GM18499 (cell line): Measurements from ENCODE around the gene SRRD.
"Not testable (repeated sequence)": the region's sequence is repeated elsewhere in the genome, so short reads cannot be mapped to it uniquely, and the experiment has no call there.

ENCODE experiments used
- ATAC-seq: cut with Tn5 transposase; IDR thresholded peaks from one replicate; pipeline ENCODE4 v1.9.1; 2021; ENCODE audit warnings: moderate number of reproducible peaks; ENCODE audit not compliant: insufficient read depth, unreplicated experiment

The SRRD gene

DNA sequence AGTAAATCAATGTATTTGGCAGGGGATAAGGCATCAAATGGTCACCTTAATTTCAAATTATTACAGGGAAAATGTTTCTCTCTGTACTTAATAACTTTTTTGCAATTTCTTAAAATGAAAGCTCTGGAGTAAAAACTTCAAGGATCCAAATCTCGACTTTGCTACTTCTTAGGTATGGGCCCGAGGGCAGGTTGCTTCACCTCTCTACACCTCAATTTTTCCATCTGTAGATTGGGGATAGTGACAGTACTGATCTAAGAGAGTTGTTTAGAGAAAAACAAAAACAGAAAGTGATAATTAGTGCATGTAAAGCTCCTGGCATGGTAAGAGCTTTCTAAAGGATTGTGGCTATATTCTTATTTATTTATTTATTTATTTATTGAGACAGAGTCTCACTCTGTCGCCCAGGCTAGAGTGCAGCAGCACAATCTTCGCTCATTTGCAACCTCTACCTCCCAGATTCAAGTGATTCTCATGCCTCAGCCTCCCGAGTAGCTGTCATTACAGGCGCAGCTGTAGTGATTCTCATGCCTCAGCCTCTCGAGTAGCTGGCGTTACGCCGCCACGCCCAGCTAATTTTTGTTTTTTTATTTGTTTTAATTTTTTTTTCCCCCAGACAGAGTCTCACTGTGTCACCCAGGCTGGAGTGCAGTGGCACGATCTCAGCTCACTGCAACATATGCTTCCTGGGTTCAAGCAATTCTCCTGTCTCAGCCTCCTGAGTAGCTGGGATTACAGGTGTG lies 30.9 kb downstream of the SRRD start:
- ATAC-seq, result no peak

DNA sequence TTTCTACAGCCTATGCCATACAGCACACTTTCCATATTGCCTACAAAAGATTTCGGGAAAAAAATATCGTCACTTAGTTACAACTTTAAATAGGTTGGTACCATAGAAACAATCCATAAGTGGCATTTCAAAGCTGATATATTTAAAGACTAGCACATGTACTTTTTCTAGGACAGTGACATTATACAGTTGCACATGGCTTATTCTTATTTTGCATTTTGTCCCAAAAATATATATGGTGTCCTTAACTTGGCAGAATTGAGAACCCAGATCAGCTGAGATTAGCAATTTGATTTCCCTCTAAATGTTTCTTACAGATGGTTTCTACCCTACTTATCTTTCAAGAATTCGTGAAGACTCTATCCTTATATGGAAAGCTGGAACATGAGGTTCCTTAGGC lies 32.3 kb downstream of the SRRD start:
- ATAC-seq, result no peak

GRCh38 chr22:26516503-26516902 lies 32.8 kb downstream of the SRRD start:
- no peak for ATAC-seq

- no peak for ATAC-seq
Measured at GRCh38 chr22:26517429-26517828, 33.8 kb downstream of the SRRD start.

DNA sequence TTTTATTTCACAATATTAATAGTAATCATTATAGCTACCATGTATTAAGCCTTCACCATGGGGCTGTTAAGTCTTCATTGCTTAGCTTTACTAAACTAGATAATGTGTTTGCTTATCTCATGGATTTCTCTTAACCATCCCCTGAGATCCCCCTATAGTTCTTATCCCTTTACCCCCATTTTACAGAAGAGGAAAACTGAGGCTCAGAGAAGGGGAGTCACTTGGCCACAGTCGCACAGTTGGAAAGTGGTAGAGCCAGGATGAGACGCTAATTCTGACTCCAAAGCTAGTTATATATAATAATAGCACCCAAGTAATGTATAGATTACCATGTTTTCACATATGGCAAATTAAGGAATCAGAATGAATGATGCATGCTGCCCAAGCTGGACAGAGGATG lies 38.3 kb downstream of the SRRD start:
- ATAC-seq, result no peak

- no peak for ATAC-seq
Measured at GRCh38 chr22:26522592-26522991, 38.9 kb downstream of the SRRD start.

DNA sequence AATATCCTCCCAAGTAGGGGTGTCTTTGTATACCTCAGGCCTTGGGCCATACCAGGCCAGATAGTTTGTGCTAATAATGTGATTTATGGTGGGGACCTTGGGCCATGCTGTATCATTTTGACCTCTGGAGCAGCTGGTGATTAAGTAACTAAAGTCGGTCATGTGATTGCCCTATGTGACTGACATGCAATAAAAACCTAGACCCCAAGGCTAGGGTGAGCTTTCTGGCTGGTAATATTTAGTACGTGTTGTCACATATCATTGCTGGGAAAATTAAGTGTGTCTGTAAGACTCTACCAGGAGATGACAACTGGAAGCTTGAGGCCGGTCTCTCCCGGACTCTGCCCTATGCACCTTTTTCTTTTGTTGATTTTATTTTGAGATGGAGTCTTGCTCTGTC lies 41.2 kb downstream of the SRRD start:
- ATAC-seq, result no peak

GRCh38 chr22:26525946-26526564 lies 42.4 kb downstream of the SRRD start:
- ATAC-seq, result no peak

DNA sequence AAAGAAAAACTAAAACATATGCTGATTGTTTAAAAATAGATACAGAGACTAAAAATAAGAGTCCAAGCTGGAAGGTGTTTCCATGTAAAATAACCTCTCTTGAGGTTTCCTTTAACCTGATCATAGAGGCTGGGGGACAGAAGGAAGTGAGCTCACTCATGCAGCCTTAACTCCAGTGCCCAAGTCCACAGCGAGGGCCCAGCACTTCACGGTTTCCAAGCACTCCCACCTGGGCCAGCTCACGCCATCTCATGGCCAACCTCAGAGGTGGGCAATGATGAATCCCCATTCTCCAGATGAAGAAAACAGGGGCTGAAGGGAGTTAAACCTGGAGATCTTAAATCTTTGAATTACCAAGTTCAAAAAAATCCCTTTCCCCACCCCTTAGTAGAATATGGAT lies 43.5 kb downstream of the SRRD start:
- ATAC-seq, result no peak

DNA sequence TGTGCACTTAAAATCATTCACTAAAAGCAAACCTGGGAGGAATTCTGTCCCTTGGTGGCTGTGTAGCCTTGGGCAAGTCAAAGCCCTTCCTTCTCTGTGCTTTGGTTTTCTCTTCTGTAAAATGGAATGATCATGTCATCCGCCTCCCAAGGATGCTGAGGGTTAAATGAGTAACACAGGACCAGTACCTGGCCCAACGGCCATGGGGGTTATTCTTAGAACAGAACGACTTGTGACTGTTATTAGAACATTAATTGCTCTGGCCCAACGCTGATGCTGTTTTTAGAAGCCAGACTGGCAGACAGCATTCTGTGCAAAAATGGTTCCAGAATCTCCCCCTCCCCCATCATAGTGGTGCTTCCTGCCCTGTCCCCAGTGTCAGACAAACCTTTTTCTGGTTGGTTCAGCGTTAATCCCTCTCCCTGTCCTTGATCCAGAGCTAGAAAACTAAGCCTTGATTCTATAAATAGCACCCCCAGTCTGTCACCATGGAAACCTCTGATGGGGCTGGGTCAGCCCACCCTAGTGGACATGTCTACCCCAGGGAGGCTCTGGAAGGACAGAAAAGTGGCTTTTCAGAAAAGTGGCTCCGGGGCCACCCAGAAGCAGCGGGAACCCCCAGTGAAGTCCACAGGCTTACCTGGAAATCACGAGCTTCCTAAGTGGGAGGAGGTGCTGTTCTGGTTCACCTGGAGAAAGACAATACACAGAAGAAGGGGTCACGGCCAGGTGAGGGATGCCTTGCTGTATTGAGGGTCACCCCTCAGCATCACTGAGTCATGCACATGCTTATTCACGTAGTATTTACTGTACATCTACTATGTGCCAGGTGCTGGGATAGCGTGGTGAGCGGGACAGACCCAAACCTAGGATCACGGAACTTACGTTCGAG lies 44.1 kb downstream of the SRRD start:
- no peak for ATAC-seq

DNA sequence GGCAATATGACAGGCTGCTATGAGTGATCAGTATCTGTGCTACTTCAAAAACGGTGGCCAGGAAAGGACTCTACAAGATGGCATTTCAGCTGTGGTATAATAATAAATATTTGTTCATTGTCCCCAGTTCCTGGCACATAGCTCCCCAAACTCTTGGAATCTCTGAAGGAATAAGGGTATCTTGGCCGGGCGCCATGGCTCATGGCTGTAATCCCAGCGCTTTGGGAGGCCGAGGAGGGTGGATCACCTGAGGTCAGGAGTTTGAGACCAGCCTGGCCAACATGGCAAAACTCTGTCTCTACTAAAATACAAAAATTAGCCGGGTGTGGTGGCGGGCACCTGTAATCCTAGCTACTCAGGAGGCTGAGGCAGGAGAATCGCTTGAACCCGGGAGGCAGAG lies 44.8 kb downstream of the SRRD start:
- not testable (repeated sequence) for ATAC-seq

- no peak for ATAC-seq
Measured at GRCh38 chr22:26529345-26529744, 45.7 kb downstream of the SRRD start.

DNA sequence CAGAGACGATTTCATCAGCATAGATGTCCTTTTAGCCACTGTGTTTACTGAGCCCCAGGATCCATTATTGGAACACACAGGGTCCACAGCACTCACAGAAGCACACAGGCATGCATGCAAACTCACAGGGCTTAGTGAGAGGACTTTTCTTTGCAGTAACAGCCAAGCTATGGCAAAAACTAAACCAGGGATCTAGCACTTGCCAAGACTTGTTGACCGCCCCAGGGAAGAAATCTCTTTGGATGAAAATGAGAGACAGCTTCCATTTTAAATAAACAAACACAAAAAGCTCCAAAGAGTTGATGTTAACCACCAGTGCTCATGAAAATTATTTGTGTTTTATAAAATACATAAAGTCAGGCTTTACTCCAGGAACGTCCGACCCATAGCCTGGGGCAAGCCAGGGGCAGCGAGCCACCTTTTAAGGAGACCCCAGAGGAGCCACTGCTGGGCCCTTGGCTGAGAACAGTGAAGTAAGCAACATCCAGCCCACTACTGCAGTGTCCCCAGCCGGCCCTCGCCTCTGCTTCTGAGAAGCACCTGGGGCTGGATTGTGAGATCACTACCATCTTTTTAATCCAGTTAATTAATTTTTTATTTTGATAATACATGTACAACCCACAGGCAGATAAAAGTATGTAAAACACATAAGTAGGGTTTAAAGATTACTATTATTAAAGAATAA lies 50.6 kb downstream of the SRRD start:
- no peak for ATAC-seq

- ATAC-seq, result no peak
Measured at GRCh38 chr22:26534874-26535602, 51.4 kb downstream of the SRRD start.

- ATAC-seq, result no peak
Measured at GRCh38 chr22:26535603-26535908, 51.9 kb downstream of the SRRD start.

GRCh38 chr22:26536056-26536761 lies 52.5 kb downstream of the SRRD start:
- no peak for ATAC-seq

GRCh38 chr22:26536762-26537134 lies 53.1 kb downstream of the SRRD start:
- ATAC-seq, result no peak

DNA sequence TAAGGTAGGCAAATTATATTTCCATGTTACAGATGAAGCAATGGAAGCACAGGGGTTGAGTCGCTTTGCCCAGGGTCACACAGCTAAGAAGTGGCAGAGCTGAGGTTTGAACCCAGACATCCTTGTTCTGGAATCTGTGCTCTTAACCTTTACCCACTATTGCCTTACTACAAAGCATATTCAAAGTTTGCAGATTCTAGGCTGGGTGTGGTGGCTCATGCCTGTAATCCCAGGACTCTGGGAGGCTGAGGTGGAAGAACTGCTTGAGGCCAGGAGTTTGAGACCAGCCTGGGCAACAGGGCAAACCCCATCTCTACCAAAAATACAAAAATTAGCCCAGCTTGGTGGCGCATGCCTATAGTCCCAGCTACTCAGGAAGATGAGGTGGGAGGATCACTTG lies 56.4 kb downstream of the SRRD start:
- no peak for ATAC-seq

- no peak for ATAC-seq
Measured at GRCh38 chr22:26541167-26541819, 57.6 kb downstream of the SRRD start.
